ENCODE data around the gene TMEM40.
A peak's percentile ranks its signal among the peaks of the same experiment; 100 is the strongest.

The TMEM40 gene

DNA sequence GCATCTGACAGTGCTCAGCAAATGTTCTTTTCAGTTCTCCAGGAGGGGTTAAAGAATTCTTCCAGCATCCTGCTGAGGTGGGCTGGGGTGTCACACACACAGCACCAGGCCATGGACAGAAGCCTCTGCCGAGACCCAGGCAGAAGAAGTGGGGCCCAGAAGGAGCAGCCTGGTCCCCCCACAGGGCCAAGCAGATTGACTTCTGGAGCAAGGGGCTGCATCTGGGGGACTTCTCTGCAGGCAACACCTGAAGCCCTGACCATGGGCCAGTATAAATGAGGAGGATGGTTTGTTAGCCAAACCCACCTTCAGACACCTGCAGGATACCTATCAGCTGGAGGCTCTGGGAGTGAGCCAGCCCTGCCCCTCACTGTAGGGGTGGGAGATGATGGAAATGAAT, 16.2 kb upstream of the TMEM40 start:
- no peak for DNase-seq

DNA sequence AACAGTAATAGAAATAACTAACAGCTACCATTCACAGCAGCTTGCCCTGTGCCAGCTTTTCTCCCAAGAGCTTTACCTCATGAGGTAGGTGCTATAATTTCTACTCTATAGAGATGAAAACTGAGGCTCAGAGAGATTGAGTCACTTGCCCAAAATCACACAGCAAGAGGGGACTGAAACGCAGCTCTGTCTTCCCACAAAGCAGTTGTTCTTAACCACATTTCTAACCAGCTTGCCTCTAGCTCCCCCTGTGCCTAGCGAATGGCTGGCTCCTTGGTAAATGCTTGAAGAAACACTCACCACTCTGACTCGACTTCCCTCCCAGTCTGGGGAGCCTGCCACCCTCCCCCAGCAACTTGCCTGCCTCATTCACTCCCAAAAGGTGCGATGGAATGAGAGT, 15.6 kb upstream of the TMEM40 start:
- DNase-seq, result no peak

DNA sequence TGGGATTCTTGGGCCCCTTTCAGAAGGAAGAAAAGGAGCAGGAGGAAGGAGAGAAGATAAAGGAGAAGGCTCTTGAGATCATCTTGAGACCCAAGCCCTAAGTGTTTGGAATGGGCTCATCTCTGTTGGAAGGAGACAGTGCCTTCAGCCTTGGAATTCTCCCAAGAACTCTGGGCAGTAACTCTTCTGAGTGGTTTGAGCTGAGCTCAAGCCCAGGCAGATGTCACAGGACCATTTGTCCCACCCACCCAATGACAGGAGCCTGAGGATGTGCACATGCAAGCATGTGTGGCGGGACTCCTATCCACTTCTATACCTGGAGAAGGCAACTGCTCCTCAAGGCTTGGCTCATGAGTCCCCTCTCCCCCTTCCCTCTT, 14.6 kb upstream of the TMEM40 start:
- no peak for DNase-seq

DNA sequence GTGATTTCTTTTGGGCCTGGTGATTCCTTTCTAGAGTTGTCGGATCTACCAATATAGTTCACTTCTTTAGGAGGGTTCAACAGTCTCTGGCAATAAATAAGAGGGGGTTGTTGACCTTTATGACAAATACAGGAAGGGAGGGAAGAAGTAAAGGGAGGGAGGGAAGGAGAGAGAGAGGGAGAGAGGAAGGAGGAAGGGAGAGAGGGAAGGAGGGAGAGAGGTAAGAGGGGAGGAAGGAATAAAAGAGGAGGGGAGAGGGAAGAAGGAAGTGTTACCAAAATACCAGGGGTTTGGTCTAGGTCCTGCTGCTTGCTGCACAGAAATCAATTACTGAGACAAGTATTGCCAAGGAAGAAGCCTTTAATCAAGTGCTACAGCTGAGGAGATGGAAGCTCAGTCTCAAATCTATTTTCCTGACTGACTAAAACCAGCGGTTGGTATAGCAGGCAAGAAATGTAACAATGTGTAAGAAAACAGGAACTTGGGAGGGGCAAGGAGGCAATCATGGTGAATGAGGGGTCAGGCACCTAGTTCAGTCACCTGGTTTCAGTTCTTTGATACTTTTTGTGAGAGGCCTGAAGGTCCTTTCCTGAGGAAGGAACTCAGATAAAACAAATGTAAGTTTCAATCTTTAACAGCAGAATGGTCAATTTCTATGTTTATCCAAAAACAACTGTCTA, 14.1 kb upstream of the TMEM40 start:
- DNase-seq, result no peak

DNA sequence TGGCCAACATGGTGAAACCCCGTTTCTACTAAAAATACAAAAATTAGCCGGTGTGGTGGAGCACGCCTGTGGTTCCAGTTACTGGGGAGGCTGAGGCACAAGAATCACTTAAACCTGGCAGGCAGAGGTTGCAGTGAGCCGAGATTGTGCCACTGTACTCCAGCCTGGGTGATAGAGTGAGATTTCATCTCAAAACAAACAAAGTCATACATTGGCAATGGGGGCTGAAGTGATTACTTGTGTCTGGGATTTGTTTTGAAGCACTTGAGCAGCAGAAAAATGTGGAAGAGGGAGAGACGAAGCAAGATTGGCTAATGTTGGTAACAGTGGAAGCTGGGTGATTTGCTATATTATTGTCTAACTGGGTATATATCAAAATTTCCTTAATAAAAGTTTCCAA, 13.4 kb upstream of the TMEM40 start:
- DNase-seq, result no peak

DNA sequence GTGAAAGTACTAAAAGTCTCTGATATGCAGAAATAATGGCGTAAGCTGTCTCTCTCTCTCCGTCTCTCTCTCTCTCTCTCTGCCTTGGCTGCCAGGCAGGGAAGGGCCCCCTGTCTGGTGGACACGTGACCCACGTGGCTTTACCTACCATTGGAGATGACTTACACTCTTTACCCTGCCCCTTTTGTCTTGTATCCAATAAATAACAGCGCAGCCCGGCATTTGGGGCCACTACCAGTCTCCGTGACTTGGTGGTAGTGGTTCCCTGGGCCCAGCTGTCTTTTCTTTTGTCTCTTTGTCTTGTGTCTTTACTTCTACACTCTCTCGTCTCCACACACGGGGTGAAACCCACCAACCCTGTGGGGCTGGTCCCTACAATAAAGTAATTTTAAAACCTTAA, 12.2 kb upstream of the TMEM40 start:
- DNase-seq, result no peak

DNA sequence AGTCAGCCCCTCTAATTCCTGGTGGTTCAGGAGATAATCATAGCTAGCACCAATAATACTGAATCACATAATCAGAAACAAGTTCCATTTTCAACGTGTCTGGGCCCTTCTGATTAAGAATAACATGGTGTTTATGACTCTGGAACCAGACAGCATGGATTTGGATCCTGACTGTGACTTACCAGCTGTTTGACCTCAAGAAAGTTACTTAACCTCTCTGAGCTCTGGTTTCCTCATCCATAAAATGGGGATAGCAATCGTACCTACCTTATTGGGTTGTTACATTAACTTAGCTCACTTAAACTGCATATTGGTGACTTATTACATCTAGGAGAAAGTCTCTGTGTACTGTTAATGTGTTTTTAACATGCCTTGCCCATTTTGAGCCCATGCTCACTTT, 10.7 kb upstream of the TMEM40 start:
- DNase-seq, result no peak

DNA sequence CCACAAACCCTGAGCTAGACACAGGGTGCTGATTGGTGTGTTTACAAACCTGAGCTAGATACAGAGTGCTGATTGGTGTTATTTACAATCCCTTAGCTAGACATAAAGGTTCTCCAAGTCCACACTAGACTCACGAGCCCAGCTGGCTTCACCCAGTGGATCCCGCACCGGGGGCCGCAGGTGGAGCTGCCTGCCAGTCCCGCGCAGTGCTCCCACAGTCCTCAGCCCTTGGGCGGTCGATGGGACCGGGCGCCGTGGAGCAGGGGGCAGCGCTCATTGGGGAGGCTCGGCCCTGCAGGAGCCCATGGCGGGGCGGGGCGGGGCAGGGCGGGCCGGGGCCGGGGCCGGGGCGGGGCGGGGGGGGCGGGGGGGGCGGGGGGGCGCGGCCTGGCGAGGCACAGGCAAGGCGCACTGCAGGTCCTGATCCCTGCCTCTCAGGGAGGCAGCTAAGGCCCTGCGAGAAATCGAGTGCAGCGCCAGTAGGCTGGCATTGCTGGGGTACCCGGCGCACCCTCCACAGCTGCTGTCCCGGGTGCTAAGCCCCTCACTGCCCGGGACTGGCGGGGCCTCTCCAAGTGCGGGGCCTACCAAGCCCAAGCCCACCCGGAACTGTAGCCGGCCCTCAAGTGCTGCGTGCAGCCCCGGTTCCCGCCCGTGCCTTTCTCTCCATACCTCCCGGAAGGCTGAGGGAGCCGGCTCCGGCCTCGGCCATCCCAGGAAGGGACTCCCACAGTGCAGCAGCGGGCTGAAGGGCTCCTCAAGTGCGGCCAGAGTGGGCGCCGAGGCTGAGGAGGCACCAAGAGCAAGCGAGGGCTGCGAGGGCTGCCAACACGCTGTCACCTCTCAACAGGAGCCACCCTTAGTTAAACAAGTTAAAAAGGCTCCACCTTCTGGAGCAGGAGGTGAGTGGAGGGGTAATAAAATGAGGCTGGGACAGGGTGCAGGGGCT, 9.8 kb upstream of the TMEM40 start:
- DNase-seq, result no peak

DNA sequence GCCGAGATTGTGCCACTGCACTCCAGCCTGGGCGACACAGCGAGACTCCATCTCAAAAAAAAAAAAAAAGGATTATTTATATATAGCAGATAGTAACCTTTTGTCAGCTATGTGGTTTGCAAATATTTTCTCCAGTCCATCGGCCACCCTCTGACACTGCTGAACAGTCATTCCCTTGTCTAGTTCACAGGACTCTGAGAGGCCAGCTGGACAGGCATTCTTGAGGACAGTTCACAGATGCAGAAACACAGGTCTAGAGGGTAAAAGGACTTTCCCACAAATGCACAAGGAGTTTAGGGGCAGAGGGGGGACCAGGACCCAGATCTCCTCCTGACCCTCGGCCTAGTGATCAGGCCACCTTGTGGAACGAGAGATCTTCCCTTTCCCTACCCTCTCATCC, 7.5 kb upstream of the TMEM40 start:
- DNase-seq, result no peak

DNA sequence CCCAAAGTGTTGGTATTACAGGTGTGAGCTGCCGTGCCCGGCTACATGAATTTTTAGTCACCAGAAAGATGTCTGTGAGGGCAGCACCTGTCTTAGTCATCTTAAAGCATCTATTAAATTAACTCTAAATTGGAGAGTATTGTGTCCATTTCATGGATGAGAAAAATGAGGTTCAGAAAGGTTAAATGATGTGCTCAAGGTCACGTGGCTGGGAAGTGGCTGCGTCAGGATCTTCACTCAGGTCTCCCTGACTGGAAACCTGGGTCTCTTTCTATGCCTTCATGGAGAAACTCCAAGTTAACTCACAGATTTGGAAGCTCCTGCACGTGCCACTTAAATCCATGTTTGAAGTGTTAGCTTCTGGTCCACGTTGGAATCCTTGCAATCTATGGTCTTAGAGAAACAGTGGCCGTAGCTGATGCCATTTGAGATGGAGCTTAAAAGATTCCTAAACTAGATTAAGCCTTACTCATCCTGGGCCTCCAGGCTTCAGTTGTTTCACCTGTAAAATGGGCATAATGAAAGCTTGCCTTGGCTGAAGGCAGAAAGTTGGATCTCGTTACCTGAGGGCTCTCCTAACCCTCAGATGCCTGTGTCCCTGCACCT, 5.2 kb upstream of the TMEM40 start:
- DNase-seq, result no peak

DNA sequence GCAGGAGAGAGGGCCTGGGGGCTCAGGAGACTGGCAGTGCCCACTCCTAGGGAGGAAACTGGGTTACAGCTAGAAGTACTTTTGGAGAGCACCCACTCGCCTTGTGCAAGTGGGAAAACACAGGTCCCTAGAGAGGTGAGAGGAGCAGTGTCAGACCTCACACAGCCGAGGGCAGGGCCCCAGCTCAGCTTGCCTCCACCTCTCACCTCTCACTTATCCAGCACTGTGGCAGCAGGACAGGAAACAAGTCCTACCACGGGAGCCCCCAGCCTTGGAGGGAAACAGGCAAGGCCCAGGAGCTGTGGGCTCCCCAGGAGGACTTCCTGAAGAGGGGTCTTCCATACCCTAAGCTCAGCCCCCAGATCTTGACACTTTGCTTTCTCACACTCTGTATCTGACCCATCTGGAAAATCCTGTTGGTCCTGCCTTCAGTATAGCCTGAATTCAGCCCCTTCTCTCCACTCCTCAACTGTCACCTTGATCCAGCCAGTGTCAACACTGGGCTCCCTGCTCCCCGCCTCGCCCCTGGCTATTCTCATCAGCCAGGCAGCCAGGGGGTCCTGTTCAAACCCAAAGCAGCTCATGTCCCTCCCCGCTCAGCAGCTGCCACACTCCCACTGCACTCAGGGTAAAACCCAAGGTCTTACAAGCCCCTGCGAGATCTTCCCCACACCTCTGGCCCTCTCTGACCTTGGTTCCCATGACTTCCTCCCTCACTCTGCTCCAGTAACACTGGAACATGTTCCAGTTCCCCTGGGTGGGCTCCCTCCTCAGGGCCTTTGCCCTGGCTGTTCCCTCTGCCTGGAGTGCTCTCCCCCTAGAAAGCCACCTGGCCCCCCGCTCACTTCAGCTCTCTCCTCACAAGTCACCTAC, 870 bp upstream of the TMEM40 start:
- no peak for DNase-seq

DNA sequence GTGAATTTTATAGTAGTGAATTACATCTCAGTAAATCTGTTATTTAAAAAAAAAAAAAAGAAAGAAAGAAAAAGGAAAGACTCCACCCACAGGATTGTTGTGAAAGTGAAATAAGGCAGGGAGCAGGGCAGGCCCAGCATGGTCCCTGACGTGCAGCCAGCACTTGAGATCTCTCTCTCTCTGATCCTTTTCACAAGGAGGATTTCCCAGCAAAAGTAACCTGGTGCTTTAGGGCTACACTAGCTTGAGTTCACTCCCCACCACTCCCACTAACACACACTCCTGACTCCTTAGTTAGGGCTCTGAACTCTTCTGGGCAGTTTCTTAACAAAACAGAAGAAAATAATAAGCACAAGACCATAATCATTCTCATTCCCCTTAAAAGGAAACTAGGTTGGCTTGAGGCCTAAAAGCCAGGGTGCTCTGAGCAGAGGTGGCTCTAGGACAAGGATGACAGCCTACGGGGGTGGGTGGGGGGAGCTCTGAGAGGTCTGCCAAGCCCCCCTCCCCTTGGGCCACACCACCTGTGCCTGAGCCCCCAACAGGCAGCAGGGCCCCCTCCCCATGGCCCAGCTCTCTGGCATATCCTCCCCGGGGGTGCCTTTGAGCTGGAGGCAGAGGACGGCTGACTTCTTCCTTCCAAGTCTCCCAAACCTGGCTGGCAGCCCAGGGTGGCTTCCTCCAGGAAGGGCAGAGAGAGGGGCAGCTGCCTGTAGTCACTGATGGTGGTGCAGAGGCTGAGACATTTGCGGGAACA, 856 bp downstream of the TMEM40 start:
- peak; percentile 47 for DNase-seq

DNA sequence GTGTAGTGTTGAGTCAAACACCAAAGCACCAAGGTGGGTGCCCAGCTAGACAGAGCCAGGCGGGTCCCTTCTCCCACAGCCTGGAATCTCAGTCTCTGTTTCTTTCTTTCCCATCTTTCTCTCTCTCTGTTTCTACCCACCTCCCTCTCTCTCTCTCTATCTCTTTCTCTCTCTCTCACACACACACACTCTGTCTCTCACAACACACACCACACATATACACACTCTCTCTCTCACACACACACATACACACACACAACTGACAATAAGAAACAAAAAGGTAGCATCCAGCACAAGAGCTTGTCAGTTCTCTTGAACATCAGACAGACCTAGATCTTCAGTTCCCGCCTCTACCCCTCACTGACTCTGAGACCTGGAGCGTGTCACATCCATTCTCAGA, 2.4 kb downstream of the TMEM40 start:
- DNase-seq, result no peak

DNA sequence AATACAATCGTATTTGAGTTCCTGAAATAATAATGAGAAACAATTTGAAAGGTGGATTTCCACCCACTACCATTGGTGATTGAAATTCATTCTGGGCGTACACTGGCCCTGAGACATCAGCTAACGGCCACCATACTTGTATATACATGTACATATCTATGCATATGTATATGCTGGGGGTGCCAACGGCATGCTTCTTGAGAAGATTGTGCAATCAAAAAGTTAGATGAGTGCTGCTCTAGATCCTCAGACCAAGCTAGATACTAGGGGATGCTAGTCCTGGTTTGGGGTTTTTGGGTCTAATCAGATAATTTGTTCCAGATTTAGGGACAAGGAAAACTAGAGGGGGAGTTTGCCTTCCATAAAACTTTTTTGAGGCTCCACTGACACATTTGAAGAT, 2.9 kb downstream of the TMEM40 start:
- no peak for DNase-seq

DNA sequence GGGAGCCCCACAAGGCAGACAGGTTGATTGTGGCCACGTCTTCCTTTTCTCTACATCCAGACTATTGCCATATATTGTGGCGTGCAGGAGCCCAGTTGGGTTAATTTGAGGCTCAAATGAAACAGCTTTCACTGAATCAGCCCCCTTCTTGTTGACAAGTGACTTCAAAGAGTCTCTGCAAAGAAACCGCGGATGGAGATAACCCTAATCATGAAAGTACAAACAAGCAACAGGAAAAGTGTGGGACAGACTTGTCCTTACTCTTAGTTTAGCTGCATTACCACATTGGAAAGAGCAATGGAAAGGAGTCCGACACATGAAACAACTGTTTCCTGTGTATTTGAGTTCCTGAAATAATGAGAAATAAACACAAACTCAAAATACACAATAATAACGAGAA, 3.3 kb downstream of the TMEM40 start:
- DNase-seq, result no peak

DNA sequence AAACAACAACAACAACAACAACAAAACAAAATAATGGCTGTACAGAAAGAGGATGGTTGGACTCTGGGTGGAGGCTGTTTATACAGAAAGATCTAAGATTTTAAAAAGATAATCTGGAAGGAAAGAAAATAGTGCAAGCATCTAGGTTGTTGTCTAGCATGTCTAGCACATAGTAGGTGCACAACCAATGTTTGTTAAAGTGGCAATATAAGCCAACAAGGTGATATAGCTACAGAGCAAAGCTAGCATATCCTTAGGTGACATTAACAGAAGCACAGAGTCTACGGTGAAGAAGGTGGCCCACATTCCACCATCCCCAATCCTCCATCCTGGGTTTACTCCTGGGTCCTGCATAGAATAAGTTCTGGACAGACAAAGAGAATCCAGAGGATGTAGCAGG, 4.7 kb downstream of the TMEM40 start:
- no peak for DNase-seq

DNA sequence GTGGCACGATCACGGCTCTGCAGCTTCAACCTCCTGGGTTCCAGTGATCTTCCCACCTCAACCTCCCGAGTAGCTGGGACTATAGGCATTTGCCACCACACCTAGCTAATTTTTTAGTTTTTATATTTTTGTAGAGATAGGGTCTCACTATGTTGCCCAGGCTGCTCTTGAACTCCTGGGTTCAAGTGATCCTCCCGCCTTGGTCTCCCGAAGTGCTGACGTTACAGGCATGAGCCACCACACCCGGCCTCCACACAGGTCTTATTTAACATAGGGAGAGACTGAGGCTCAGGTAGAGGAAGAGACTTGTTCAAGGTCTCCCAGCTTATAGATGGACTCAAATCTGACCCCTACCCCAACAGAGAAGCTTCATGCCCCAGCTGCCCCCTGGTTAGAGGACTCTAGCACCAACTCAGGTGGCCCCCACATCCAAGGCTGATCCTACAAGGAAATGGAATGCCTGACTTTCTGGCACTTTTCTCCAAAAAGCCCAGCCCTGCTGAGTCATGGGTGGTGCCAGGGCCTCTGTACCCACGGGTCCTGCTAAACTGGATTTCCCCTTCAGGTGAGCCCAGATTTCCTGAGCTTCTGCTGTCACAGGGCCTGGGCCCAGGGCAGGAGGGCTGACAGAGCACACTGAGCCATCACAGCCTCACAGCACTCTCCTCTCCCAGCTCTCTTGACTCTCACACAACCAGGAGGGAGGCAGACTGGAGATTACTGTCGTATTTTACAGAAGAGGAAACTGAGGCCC, 5.6 kb downstream of the TMEM40 start:
- no peak for DNase-seq

DNA sequence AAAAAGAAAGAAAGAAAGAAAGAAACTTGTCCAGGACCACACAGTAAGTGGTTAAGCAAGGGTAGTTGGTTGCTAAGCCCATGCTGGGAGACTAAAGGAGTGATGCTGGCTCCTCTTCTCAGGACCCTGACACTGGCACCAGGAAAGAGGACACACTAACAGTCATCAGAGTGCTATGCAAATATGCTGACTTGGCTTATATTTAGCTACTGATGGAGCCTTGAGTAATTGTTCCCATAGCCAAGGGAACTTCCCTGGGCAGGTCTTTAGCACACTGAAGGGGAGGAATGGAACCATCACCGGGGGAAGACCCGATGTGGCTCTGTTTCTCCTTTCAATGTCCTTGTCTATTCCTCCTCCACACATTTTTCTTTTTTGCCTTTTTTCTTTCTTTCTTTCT, 6.2 kb downstream of the TMEM40 start:
- peak; percentile 40 for DNase-seq

DNA sequence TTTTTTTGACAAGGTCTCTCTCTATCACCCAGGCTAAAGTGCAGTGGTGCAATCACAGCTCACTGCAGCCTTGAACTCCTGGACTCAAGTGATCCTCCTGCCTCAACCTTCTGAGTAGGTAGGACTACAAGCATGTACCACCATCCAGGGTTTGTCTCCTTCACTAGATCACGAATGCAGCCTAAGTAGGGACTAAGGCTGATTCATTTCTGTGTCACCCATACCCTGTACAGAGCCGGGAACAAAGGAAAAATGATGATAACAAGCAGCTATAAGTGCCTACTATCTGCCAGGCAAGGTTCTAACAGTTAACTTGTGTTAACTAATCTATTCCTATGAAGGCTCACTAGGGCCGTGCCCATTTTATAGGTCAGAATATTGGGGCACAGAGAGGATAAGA, 7.0 kb downstream of the TMEM40 start:
- DNase-seq, result no peak

DNA sequence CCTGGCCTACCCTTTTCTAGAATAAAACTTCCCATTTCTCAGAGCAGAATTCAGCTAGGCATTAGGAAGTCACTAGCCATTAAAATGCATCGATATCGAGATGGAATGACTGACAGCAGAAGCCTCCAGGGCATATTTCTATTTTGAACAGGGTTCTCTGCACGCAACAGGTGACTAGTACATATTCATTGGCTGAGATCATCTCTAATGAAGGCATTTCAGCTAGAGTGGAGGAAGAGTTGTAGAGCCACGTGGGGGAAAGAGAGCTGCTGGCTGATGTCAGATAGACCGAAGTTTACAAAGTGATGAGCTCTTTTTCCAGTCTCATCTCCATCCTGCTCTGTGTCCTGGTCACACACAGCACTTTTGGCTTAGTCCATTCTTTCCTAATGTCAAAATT, 7.5 kb downstream of the TMEM40 start:
- DNase-seq, result peak; percentile 51

DNA sequence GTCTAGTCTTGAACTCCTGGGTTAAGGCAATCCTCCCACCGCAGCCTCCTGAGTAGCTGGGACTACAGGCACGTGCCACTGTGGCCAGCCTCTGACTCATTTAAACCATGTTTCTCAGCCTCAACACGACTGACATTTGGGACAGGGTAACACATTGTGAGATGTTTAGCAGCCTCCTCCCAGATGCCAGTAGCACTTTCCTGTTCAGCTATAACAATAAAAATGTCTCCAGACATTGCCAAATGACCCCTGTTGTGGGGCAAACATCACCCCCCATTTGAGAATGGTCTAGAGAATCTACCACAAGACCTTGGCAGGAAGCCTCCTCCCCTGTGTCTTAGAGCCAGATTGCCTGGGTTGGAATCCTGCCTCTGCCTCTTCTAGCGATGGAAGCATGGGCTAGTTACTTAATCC, 8.4 kb downstream of the TMEM40 start:
- peak; percentile 65 for DNase-seq

DNA sequence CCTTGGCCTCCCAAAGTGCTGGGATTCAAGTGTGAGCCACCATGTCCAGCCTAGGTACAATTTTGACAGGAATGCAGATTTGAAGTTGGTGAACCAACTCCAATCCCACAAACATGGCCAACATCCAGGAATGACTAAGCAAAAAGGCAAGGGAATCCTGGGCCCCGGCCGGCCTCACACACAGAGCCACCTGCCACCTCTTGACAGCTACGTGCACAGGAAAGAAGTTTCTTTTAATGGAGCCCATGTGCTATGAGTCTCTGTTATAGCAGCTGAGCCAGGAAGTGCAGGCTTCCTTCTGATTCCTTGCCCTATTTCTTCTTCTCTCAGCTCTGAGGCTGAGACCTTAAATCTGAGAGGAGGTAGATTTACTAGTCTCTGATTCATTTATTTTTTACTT, 8.8 kb downstream of the TMEM40 start:
- DNase-seq, result peak; percentile 88
